ENCODE measurements around the gene SFI1.
A peak's percentile ranks its signal among the peaks of the same experiment; 100 is the strongest.
"Not testable (repeated sequence)": the region's sequence is repeated elsewhere in the genome, so short reads cannot be mapped to it uniquely, and the experiment has no call there.

The SFI1 gene, protein sequence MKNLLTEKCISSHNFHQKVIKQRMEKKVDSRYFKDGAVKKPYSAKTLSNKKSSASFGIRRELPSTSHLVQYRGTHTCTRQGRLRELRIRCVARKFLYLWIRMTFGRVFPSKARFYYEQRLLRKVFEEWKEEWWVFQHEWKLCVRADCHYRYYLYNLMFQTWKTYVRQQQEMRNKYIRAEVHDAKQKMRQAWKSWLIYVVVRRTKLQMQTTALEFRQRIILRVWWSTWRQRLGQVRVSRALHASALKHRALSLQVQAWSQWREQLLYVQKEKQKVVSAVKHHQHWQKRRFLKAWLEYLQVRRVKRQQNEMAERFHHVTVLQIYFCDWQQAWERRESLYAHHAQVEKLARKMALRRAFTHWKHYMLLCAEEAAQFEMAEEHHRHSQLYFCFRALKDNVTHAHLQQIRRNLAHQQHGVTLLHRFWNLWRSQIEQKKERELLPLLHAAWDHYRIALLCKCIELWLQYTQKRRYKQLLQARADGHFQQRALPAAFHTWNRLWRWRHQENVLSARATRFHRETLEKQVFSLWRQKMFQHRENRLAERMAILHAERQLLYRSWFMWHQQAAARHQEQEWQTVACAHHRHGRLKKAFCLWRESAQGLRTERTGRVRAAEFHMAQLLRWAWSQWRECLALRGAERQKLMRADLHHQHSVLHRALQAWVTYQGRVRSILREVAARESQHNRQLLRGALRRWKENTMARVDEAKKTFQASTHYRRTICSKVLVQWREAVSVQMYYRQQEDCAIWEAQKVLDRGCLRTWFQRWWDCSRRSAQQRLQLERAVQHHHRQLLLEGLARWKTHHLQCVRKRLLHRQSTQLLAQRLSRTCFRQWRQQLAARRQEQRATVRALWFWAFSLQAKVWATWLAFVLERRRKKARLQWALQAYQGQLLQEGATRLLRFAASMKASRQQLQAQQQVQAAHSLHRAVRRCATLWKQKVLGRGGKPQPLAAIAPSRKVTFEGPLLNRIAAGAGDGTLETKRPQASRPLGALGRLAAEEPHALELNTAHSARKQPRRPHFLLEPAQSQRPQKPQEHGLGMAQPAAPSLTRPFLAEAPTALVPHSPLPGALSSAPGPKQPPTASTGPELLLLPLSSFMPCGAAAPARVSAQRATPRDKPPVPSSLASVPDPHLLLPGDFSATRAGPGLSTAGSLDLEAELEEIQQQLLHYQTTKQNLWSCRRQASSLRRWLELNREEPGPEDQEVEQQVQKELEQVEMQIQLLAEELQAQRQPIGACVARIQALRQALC

DNA sequence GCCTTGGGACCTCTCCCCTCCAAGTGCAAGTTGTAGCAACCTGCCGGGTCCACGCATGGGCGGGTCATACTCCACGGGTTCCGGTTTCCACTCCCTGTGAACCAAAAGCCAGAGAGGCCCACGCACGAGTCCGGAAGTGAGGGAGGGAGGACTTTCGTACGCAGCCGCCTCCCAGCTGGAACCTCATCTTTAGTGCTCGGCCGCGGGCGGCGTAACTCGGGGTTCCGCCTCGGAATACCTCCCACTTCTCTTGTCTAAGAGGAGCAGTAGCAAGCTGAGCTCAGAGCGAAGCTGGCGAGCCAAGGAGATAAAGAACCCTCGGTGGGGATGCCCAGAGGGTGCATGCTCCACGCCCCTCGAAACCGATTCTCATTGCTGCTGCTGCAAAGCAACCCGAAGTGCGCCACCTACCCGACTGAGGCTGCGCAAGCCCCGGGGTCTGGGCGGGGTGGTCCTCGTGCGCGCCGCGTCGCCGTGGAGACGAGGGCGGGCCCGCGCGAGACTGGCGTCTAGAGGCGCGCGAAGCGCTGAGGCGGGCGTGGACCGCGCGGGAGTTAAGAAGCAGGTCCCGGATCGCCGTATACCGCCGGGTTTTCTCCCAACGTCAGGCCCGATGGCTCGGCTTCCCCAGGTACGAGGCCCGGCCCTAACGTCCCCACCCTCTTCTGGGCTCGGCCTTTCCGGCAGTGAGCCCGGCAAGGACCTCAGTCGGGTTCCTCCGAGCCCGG lies at the start of gene SFI1:
Gene SFI1 (plus strand): TSS at position 530 of the 728 bp plus-strand sequence. CDS start 11,749 bp downstream, outside the sequence.
- DNase-seq (ENCODE audit: extremely low read depth in 1 of 2, low read depth in 1 of 2) = peak; percentile 89 to 96

DNA sequence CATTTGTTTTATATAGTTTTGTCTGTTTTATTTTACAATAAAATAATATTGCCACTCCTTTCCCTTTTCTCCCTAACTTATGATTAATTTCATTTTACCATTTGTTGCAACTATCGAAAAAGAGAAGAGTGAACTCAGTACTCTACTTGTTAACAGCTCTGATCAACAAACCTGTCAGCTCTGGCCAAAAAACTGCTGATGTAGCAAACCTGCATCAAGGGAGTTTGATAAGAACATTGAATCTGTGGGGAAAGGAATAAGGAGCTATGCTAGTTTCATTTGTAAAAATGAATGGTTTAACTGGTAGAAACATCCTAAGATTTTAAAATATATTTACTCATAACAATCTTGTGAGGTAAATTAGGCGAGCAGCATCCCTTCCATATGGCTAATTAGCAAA lies 49.6 kb upstream of the SFI1 start:
- no peak for DNase-seq (ENCODE audit: extremely low read depth in 1 of 2, low read depth in 1 of 2)

DNA sequence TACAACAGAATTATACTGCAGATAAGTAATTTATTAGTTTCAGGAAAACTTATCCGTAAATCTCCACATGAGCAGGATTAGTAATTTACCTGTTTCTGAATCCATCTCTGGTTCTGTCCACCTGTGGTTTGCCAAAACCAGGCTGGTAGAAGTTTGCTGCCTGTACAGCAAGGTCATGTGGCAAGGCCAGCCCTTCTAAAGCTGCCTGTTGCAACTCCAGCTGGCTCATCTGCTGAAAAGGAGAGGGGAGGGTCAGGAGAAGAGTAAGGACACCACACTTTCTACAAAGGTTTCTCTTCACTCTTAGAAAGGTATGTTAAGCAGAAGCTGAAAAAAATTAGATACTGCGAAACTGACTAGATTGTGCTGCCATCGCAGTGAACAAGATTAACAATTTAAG lies 49.0 kb upstream of the SFI1 start:
- no peak for DNase-seq (ENCODE audit: extremely low read depth in 1 of 2, low read depth in 1 of 2)

DNA sequence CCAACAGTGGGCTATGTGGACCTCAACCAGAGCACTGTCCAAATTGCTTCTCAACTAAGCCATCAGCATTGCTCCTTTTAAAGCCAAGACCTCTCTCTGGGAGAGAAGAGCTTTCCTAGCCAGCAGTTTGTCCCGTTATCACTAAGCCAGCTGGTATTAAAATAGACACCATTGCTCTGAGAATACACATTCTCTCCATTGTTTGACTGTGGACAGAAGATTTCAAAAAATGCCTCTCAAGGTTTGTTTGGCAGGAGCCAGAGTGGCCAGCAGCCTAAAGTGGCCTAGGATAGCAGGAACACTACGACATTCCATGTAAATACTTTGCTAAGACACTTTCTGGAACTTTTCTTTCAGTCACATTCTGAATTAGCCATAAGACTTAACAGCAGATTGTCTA lies 48.0 kb upstream of the SFI1 start:
- no peak for DNase-seq (ENCODE audit: extremely low read depth in 1 of 2, low read depth in 1 of 2)

DNA sequence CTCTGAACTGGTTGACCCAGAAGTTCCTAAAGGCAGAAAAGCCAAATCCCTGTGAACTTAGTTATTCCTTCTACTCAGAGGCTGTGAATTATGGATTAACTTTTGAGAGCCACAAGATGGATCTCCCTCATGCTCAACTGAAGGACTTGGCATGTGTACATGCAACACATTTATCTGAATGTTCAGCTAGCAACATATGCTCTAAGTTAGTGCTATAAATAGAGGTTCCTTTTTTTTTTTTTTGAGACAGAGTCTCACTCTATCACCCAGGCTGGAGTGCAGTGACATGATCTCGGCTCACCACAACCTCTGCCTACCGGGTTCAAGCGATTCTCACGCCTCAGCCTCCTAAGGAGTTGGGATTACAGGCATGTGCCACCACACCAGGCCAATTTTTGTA lies 46.8 kb upstream of the SFI1 start:
- no peak for DNase-seq (ENCODE audit: extremely low read depth in 1 of 2, low read depth in 1 of 2)

DNA sequence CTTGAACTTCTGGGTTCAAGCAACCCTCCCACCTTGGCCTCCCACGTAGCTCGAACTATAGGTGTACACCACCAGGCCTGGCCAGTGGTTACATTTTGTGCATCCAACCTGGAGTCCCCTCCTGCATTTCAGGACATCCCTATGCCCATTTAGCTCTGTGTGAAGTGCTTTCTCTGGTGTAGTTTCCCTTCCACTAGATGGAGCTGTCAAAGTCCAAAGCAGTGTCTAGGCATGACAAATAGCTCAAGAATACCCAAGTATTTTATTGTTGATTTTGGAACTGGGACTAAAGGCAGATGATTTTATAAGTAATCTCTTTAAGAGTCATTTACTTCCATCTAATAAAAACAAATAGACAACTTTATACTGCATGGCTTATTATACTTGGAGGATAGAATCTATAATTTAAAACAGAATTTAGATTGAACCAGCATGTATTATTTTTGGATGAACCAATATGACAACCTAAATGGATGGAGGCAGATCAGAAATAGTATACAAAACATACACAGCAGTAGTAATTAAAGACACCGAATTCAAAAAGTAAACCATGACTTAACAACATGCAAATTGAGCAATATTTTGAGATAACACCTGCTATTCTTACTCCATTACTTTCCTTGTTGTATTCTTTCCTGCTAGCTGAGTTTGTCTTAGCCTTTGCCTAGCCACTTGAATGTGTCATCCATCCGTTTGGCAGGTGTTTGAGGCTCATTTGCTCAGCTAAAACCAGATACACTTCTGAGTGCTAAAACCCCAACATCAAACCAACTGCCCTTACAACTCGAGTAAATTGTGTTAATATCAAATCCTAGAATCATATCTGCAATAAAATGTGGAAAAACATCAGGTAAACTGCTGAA lies 44.4 kb upstream of the SFI1 start:
- no peak for DNase-seq (ENCODE audit: extremely low read depth in 1 of 2, low read depth in 1 of 2)

DNA sequence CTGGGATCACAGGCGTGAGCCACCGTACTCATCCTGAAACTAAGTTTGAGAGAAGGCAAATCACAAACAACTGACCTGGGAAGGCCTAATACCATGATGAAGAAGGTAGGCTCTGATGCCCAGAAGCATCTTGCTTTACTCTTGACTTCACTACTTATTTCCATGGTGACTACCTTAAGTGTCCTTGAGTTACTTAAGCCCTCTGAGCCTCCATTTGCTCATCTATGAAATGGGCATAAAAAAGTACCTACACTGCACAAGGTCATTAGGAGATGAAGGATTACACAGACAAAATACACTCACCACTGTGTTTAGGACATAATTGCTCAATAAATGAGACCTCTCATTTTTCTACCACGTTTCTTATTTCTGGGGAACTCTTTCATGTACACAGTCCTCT lies 34.6 kb upstream of the SFI1 start:
- DNase-seq (ENCODE audit: extremely low read depth in 1 of 2, low read depth in 1 of 2) = no peak

DNA sequence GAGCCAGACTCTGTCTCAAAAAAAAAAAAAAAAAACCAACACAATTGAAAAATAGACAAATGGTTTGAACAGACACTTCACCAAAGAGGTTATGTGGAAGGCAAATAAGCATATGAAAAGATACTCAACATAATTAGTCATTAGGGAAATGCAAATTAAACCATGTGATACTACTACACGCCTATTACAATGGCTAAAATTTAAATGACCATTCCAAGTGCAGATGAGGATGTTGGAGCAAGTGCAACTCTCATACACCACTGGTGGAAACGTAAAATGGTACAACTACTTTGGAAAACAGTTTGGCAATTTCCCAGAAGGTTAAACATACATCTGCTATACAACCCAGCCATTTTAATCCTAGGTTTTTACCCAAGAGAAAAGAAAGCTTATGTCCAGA lies 31.0 kb upstream of the SFI1 start:
- no peak for DNase-seq (ENCODE audit: extremely low read depth in 1 of 2, low read depth in 1 of 2)

DNA sequence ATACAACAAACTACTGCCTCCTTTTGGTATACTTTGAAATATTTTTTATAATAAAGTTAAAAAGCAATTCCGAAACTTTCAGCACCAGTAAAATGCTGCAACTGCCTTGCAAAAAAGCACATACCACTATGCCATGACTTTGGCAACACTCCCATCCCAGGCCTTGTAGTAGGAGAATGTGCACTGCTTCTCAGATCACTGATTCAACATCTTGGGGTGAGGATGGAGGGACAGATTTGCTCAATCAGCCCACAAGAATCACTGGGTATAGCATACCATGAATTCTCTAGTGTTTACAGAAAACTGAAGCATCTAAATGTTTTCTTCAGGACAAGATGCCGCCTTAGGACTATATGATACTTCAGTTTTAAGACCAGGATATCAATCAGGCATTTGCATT lies 21.6 kb upstream of the SFI1 start:
- no peak for DNase-seq (ENCODE audit: extremely low read depth in 1 of 2, low read depth in 1 of 2)

DNA sequence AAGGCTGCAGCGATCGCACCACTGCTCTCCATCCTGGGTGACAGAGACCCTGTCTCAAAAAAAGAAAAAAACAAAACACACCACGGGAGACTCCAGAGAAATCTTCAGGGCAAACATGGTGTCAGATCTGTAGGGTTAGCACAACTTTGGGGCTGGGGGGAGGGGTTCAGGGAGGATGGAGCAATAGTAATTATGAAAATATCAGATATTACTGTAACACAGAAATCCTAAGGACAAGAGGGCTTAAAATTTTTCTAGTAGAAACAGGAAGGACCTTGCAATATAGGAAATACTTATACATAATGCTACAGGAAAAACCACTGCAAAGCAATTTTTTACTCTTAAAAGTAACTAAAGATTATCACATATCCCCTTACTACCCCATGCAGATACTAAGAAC lies 20.5 kb upstream of the SFI1 start:
- no peak for DNase-seq (ENCODE audit: extremely low read depth in 1 of 2, low read depth in 1 of 2)

DNA sequence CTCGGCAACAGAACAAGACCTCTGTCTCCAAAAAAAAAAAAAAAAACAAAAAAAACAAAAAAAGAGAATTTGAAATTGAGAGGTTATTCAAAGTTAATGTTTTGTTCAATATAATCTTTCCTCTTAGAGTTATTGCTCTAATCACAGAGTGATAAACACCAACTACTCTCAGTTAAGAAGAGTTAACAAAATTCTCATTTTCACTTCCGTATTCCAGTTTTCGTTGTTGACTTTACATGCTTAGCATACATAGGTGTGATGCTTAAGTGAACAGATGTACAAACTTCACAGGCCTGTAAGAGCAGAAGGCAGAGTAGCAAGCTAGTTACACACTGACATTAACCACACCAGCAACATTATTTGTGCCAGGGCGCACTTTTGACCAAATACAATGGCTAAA lies 19.0 kb upstream of the SFI1 start:
- DNase-seq (ENCODE audit: extremely low read depth in 1 of 2, low read depth in 1 of 2) = no peak

DNA sequence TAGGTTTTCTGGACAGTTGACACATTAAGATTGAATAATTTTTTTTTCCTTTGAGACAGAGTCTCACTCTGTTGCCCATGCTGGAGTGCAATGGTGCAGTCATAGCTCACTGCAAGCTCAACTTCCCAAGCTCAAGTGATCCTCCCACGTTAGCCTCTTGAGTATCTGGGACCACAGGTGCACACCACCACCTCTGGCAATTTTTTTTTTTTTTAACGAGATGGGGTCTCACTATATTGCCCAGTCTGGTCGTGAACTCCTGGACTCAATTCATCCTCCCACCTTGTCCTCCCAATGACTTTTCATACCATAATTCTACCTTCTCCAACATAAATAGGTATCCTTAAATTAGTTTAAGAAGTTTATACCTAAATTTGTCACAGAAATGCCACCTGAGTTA lies 15.2 kb upstream of the SFI1 start:
- DNase-seq (ENCODE audit: extremely low read depth in 1 of 2, low read depth in 1 of 2) = no peak

DNA sequence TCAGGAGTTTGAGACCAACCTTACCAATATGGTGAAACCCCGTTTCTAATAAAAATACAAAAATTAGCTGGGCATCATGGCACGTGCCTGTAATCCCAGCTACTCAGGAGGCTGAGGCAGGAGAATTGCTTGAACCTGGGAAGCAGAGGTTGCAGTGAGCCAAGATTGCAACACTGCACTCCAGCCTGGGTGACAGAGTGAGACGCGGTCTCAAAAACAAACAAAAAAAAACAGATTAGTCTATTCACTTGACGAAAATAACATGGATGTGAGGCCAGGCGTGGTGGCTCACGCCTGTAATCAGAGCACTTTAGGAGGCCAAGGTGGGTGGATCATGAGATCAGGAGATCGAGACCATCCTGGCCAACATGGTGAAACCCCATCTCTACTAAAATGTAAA lies 13.9 kb upstream of the SFI1 start:
- not testable (repeated sequence) for DNase-seq (ENCODE audit: extremely low read depth in 1 of 2, low read depth in 1 of 2)

DNA sequence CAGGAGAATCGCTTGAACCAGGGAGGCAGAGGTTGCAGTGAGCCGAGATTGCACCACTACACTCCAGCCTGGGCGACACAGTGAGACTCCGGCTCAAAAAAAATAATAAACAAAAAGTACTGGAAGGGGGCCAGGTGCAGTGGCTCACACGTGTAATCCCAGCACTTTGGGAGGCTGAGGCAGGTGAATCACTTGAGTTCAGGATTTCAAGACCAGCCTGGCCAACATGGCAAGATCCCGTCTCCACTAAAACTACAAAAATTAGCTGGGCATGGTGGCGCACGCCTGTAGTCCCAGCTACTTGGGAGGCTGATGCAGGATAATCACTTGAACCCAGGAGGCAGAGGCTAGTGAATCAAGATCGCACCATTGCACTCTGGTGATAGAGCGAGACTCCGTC lies 10.0 kb upstream of the SFI1 start:
- not testable (repeated sequence) for DNase-seq (ENCODE audit: extremely low read depth in 1 of 2, low read depth in 1 of 2)

DNA sequence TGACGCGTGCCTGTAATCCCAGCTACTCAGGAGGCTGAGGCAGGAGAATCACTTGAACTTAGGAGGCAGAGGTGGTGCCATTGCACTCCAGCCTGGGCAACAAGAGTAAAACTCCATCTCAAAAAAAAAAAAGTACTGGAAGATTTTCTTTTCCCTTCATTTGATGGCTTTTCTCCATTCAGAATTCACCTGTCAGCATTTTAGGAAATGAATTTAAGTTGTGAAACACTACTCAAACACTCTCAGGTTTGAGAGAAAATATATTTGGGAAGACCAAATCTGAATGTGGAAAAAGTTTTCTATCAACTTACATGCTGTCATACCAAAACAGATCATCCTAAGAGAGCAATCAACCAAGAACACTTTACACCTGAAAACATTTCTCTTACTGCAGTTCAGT lies 9.4 kb upstream of the SFI1 start:
- DNase-seq (ENCODE audit: extremely low read depth in 1 of 2, low read depth in 1 of 2) = no peak

DNA sequence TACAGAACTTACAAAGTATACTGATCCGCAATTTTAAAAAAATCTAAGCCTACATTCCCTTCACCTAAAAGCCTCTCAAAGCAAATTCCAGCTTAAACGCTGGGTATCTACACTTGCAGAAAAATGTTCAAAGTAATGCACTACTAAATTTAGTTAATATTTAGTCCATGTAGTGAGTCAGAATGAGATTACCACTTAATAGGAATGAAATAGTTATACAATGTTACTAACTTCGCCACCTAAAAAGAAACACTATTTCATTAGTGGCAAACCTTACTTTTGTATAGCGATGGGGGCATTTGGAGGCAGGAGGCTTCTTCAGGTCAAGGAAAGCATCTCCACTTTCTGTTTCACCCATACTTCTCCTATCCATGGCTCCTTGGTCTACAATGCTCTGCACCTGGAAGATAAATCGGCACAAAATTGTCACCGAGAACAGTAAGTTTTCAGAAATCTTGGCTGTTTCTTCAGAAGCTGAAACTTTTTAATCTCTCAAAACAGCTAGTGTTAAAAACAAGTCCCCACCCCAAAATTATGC lies 7.9 kb upstream of the SFI1 start:
- no peak for DNase-seq (ENCODE audit: extremely low read depth in 1 of 2, low read depth in 1 of 2)

DNA sequence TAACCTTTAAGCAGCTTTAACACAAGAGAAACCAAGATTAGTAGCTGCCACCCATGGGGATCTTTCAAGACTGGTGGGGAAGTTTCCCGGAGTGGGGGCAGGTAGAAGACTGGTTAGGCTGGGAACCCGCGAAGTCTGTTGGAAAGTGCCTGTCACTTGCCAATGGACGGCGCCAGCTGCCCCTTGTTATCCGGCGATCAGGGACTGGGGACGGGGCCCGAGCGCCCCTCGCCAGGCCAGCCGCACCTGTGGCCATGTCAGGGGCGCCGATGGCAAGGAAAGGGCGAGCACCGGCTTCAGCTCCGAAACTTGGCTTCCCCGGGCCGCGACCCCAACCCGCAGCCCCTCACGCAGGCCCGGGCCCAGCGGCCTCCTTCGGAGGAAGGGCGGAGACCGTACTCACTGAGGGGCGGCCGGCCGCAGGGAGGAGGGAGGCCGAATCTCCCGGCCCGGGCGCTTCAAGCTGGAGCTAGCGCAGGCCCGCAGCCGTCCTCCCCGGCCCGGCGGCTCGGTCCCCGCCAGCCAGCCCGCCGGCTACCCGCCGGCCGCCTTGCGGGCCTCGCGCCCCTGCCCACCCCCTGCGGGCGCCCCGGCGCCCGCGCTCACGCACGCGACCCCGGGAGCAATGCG lies 7.2 kb upstream of the SFI1 start:
- DNase-seq (ENCODE audit: extremely low read depth in 1 of 2, low read depth in 1 of 2) = peak in 1 of 2 donors; percentile 13

DNA sequence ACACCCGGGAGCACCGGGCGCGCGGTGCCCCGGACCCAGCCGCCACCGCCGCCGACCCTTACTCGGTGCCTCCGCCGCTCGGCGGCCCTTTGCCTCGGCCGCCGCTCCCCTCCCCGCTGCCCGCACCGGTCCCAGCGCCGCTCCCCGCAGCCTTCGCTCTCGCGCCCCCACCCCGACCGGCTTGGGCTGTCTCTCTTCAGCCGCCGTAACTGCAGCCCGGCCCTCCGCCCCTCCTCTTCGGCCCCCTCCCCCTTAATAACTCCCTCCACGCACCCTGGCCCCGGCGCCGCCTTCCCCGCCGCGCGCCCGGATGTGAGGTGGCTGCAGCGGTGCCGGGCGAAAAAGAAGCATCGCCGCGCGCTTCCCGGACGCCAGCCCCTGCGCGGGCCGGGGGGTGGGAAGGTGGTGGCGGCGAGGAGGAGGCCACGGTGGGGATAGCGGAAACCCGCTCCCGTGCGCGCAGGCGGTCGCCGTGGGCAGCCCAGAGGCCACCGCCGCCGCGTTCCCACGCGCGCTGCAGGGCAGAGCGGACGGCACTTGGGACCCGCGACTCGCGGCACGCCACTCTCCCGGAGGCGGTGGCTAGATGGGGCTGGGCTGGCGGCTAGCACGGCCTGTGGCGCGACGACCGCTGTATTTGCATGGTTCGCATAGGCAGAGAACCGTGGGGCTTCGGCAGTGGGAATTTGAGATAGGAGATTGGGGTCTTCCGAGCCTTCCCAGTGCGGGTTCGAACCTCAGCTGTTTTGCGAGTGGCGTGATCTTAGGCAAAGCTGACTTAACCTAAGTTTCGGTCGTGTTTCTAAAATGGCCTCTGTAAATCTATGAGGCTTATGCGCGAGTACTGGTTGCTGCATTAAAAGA lies 6.5 kb upstream of the SFI1 start, which contains the start of gene EIF4ENIF1:
Gene EIF4ENIF1 (minus strand): TSS at position 211 of the 864 bp plus-strand sequence. CDS start 1,124 bp downstream, outside the sequence.
- DNase-seq (ENCODE audit: extremely low read depth in 1 of 2, low read depth in 1 of 2) = peak; percentile 66 to 71
